HG03469 (cell line): ENCODE results near the gene TPRN.

ENCODE experiments used
- ATAC-seq: cut with Tn5 transposase; IDR thresholded peaks from one replicate; pipeline ENCODE4 v1.9.1; 2021; ENCODE audit warnings: mild to moderate bottlenecking, moderate library complexity, moderate number of reproducible peaks; ENCODE audit not compliant: unreplicated experiment

TPRN gene

DNA sequence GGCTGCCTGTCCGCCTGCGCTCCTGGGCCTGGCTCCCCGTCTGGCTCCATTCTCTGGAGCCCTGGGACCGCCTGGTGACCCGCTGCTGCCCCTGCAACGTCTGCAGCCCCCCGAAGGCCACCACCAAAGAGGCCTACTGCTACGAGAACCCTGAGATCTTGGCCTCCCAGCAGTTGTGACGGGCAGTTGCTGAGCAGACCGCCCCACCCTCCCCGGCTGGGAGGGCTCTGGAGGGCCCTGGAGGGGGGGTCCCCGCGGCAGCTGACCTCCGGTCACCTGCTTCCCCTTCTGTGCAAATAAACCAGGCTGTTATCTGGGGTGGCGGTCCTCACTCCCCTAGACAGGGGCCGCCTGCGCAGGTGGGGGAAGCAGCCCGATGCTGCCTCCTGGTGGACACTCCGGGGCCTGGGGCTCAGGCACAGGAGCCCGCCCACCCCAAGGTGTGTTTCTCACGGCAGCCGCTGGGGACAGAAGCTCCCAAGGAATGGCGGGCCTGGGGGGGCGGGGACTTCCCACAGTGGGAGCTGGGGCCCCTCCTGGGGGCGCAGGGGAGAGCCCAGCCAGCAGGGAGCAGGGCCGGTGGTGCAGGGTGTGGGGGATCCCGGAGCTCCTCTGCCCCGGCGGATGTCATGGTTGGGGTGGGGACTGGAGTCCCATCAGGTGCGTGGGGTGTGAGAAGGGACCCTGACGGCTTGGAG, 35.8 kb upstream of the TPRN start:
- ATAC-seq = no peak

DNA sequence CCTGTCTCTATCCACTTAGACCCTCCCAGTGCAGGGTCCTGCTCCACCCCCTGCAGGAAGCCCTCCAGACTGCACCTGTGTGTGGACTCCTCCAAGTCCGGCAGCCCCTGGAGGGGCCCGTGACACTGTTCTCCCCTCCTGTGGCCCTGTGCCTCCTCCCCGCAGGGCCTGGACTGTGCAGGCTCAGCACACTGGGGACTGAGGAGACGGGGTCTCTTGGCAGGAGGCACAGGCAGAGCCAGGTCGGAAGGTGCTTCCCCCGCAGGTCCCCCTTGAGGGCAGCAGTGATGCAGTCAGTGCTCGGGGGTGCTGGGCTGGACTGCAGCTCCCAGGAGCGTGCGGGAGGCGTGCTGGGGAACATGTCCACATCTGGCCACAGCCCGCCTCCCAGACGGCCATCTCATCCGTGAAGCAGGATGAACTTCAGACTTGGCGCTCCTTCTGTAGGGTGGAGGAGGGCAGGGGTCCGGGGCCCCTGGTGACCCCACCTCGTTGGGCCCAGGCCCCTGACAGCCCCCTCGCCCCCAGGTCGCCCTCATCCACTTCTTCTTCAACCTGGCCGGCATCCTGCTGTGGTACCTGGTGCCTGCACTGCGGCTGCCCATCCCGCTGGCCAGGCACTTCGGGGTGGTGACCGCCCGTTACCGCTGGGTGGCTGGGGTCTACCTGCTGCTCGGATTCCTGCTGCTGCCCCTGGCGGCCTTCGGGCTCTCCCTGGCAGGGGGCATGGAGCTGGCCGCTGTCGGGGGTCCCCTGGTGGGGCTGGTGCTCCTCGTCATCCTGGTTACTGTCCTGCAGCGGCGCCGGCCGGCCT, 35.1 kb upstream of the TPRN start:
- no peak for ATAC-seq

DNA sequence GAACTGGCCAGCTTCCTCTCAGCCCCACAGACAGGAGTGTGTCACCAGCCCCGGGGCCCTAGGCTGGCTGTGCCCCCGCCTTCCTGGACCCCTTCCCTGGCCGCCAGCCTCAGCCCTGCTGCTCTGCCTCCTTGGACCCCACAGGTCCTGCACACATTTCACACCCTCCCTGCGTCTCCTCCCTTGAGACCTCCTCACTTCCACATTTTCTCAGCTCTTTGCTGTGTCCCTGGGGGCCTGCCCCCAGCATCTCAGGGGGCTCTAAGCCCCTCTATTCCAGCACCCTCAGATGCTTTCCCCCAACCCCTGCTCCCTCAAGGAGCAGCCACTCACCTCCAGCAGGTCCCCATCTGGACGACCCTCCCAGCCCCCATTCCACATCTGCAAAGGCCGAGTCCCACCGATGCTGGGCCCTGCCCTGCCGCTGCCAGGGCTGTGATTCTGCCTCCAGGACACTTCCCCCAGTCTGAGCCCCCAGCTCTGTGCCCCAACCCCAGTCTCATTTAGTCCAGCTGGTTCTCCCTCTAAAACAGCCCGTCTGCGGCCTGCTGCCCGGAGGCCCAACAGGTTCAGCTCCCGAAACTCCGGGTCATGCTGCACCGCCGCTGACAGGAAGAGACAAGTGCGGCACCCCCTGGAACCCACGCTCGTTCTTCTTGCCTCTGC, 34.4 kb upstream of the TPRN start:
- ATAC-seq = no peak

DNA sequence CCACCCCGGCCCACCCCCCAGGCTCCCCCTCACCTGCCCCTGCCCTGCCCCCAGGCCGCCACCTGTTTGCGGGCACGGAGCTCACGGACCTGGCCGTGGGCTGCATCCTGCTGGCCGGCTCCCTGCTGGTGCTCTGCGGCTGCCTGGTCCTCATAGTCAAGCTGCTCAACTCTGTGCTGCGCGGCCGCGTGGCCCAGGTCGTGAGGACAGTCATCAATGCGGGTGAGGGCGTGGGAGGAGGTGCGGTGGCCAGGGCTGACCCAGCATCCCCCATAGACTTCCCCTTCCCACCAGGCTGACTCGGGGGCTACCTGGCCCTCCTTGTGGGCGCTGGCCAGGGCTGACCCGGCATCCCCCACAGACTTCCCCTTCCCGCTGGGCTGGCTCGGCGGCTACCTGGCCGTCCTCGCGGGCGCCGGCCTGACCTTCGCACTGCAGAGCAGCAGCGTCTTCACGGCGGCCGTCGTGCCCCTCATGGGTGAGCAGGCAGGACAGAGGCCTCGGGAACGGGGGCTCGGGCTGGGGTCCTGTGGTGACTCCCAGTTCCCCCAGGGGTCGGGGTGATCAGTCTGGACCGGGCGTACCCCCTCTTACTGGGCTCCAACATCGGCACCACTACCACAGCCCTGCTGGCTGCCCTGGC, 33.6 kb upstream of the TPRN start:
- no peak for ATAC-seq

DNA sequence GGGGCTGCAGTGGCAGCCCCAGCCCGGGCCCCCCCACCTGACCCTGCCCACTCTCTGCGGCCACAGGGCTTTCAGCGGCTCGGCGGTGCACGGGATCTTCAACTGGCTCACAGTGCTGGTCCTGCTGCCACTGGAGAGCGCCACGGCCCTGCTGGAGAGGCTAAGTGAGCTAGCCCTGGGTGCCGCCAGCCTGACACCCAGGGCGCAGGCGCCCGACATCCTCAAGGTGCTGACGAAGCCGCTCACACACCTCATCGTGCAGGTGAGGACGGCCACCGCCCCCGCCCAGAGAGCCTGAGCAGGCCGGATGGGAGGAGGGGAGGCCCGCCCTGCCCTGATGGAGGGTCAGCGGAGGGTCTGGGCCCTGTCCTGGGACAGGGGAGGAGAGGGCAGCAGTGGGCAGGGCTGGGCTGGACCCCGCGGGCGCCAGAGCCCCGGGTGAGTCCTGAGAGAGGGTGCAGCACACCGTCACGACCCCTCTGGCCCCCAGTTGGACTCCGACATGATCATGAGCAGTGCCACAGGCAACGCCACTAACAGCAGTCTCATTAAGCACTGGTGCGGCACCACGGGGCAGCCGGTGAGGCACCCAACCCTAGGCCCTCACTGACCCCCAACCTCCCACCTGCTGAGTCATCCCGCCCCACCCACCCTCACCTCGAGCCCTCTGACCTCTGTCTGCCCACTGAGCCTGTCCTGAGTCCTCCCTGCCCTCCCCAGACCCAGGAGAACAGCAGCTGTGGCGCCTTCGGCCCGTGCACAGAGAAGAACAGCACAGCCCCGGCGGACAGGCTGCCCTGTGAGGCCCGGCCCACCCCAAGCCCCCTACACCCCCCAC, 32.8 kb upstream of the TPRN start:
- no peak for ATAC-seq

DNA sequence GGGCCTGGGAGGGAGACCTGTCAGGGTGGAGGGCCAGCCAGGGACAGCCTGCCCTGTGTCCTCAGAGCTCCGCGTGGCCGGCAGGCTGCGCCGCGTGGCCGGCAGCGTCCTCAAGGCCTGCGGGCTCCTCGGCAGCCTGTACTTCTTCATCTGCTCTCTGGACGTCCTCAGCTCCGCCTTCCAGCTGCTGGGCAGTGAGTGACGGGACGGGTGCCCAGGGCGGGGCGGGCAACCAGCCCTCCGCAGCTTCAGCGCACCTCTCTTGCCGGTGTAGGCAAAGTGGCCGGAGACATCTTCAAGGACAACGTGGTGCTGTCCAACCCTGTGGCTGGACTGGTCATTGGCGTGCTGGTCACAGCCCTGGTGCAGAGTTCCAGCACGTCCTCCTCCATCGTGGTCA, 32.0 kb upstream of the TPRN start:
- ATAC-seq = no peak

DNA sequence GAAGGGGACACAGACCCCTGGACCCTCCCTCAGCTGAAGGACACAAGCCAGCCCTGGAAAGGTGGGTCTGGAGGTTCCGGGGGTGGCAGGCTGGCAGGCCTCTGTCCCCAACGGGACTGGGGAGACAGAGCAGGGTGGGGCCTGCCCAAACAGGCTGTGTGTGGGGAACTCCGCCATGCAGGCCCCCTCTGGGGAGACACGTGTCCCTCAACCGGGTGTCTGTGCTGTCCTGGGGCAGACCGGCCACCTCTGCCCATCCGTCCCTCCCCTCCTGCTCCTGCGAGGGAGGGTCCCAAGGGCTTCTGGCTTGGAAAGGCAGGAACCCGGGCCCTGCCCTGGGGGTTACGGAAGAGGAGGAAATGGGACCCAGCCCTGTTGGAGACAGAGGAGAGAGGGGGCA, 31.6 kb upstream of the TPRN start:
- no peak for ATAC-seq

DNA sequence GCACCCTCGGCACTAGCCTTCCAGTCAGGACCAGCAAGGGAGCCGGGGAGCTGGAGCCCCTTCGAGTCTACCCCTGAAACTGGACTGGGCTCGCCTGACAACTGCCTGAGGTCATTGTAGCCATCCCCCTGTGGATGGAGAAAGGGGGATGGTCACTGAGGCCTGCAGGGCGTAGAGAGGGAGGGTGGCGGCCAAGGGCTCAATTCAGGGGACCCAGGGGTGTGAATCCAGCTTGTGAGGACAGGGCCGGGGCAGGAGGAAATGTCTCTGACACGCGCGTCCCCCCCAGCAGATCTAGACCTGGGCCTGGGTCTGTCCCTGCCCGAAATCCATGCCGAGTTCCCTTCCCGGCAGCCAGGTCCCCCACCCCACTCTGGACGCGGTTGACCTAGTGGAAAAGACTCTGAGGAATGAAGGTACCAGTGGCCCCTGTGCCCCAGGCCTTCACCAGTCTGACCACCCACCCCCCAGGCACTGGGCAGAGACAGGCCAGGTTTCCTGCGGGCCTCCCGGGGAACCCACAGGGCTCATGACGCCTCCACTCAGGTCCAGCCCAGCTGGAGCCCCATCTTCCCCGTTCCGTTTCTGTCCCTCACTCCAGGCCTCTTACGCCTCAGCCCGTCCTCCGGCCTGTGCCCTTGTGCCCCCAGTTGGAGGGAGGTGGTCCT, 31.0 kb upstream of the TPRN start:
- no peak for ATAC-seq

DNA sequence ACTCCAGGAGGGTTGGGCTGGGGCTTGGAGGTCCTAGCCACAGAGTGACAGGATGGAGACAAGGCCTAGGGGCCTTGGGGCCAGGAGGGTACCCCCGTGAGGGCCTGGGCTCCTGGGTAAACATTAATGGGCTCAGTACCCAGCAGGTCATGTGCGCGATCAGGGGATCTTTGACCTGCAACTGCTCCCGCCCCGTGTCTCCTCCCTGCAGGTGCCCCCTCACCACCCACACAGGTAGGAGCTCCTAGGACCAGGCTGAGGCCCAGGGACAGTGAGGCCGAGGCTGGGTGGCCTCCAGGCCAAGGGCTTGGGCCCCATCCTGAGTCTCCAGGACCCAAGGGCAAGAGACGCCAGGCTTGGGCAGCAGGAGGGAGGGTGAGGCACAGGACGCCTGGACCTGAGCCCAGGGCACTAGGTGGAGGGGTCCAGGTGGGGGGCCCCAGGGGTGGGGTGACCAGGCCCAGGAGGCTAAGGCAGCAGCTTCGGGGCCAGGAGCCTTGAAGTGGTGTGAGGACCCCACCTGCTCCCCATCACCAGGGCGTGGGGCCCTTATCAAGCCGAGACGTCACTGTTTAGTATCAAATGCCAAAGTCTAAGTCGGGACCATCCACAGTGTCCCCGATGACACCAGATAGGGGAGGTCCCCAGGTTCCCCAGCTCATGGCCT, 30.3 kb upstream of the TPRN start, which contains the start of gene SLC34A3:
Gene SLC34A3 (plus strand): TSS at position 197 of the 667 bp plus-strand sequence. CDS start 802 bp downstream, outside the sequence.
- ATAC-seq = no peak

DNA sequence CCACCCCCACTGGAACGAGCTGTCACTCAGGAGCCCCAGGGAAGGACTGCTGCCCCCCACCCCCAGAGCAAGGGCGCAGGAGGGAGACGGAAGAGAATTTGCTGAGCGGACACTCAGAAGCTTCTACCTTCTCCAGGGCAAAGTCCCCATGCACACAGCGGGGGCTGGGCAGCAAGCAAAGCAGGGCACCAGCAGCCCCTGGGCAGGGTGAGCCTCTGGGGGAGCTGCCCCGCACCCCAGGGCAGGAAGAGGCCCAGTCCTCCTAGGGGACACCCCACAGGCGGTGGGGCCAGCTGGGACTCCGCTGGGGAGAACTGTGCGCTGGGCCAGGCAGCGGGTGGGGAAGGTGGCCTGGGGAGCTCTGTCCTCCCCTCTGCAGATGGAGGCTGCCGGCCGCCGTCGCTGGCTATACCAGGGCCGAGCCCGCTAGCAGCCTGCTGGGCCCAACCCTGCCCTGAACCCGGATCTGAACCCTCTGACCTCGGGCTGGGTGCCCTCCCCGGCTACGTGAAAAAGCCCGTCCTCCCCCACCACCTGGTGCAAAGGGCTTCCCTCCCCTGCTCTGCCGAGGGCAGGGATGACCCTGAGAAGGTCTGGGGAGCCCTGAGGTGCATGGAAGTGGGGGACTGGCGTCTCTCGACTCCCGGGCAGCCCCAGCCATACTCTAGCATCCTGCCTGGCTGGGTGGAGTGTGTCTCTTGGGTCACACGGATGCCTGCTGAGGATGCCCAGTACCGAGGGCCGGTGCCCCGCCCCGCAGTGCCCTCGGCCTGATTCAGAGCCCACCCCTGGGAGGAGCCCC, 29.6 kb upstream of the TPRN start:
- ATAC-seq = no peak

DNA sequence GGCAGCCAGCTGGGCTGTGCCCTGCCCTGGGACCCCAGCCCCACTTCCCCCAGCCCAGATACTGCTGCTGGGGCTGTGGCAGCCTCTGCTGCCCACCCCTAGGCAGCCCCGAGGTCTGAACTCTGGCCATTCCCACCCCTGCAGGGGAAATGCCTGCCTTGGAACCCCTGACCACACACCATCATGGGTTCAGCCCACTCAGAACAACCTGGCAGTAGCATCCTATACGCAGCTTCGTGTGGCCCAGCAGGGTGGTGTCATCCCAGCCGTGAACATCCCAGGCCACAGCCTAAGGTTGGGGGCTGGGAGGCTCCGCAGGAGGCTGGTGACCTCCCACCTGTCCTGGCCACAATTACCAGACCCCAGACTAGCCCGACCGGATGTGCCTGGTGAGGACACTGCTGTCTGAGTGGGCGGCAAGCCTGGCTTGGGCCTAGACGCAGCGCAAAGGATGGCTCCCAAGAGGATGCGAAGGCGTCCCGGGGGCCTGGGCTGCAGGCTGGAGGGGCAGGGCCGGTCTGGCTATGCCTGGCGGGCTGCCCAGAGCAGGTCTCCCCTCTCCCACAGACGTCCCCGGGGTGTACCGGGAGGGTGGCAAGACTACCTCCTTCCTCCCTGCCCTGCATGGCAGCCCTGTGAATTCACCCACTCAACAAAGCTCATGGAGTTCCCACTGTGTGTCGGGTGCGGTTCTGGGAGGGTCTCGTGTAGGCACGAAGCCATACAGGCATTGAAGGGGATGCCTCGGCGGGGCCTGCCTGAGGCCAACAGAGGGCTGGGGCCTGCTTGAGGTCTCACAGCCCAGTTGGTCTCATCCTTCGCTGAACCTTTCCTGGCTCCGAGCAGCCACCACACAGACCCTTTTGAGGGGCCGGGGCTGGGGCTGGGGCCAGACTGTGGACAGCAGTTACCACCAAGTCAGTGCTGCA, 28.7 kb upstream of the TPRN start:
- no peak for ATAC-seq

DNA sequence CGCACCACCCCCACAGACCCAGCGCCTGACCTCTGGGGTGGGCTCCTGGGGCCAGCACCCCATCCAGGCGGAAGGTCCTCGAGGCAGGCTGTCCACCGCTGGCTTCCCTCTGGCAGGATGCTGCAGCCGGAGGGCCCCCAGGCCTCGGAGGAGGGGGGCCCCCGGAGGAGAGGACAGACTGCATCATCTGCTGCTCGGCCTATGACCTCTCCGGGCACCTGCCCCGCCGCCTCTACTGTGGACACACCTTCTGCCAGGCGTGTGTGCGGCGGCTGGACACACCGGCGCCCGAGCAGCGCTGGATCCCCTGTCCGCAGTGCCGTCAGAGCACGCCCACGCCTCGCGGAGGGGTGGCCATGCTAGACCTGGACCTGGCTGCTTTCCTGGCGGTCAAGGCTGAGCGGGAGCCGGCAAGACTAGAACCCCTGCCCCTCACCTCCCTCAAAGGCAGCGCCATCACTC, 28.0 kb upstream of the TPRN start:
- no peak for ATAC-seq

DNA sequence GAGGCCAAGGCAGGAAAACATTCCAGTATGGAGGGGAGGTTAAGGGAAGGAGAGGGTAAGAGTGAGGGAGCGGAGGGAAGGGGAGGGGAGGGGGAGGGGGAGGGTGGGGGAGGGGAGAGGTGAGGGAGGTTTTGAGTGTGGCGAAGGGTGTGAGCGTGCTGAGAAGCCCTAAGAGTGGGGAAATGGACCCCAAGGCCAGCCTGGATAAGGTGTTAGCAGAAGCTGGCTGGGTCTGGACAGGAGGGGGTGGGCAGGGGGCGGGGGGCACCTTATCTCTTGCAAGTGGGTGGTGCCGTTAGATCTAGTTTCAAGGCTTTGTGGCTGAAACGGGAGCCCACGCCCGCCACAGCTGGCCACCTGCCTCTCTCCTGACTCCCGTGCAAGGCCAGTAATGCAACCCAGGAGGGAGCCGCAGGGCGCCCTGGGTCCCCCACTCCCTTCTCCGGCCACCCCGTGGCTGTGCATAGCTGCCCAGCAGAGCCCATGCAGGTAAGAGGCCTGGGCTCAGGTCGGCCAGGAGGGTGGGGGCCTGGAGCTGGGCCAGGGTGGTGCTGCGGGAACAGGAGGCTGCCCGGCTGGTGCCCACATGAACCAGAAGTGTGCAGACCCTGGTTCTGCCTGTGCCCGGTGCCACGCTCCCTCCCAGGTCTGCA, 27.4 kb upstream of the TPRN start:
- no peak for ATAC-seq

DNA sequence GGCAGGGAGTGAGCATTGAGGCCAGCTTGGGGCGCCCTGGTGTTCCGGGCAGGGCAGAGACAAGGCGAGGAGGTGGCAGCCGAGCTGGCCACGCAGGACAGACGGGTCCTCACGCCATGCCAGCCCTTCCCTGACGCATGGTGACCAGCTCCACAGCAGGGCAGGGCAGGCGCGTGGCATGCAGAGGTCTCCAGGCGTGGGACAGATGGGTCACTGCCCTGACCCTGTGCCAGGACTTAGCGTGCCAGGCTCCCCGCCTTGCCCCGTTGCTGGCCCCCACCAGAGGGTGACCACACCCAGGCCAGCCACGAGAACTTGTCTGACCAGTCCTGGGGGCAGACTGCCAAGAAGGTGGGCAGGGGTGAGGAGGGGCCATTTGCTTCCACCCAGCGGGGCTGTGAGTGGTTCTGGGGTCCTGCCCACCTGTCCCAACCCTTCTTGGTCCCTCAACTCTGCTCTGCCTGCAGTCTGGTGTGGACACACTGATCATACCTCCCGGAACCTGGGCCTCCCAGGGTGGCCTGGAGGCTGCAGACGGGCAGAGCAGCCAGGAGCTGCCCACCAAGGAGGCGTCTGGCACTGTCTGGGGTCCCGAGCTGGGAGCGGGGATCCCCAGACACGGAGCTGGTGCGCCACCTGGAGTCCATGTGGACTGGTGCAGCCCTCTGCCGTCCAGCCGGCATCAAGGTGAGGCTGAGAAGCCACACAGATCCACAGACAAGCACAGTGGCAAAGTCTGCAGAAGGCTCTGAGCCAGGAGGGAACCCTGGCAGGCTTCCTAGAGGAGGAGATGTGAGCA, 26.7 kb upstream of the TPRN start, which contains the start of gene RNF224:
Gene RNF224 (plus strand): TSS at position 449 of the 799 bp plus-strand sequence. CDS start 834 bp downstream, outside the sequence.
- ATAC-seq = no peak

DNA sequence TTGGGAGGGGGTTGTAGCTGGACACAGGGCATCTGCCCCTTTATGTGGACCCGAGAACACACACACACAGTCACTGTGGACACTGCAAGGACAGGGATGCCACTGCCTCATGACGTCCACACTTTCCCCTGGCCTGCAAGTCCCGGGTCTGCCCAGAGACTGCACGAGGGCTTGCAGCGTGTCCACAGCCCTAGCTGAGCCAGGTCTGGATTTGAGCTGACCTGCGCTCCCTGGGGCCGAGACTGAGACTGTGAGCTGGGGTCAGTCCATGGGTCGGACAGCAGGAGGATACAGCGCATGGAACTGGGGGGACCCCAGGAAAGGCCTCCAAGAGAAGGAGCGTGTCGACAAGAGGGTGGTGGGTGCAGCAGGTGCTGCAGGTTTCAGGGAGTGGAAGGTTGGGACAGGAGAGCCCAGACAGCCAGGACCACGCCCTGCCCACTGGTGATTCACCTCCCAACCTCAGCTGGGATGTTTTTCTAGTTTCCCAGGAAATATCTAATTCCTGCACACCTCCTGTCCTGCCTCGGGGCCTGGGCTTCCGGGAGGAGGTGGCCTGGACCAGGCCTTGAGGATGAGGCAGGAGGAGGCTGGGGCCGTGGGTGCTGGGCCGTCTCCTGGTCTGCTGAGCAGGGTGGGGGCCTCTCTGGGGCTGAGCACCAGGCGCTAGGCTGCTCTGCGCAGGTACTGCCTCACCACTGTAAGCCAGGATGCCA, 26.0 kb upstream of the TPRN start:
- no peak for ATAC-seq
